Measurements from ENCODE around the gene PRDM16.

PRDM16 gene

DNA sequence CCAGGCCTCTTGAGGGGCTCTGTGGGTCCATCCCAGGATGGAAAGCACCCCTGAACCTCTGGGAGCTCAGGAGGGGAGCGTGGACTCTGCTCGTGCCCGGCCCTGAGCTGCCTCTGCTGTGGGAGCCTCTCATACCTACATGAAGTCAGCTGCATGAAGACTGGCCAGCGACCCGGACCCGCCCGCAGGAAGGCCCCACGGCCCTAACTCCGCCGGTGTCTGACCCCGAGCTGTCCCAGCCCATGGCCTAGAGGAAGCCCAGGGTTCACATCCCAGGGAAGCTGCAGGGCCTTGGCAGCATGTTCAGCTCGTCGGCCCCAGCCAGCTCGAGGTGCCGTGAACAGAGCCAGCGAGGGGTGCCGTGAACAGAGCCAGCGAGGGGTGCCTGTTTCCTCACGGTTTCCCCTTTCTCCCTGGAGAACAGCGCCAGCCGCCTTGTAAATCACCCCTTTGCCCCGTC is 207.4 kb downstream of the PRDM16 start:
- Histone ChIP-seq H3K27me3 (ENCODE audit: control insufficient read depth, insufficient read depth, low read length) (no peaks in the 10 kb centered on the region), H3K9me3 (ENCODE audit: control insufficient read depth, insufficient read depth, low read length) (peaks cover 2% of the 10 kb centered on the region; the same call in 1 of the 2 replicates), H3K4me1 (ENCODE audit: control insufficient read depth, insufficient read depth, low read length) (no peaks in the 10 kb centered on the region), H3K36me3 (ENCODE audit: control insufficient read depth, insufficient read depth, low read length) (no peaks in the 10 kb centered on the region), H3K4me3 (ENCODE audit: low read length) (no peak overlapping the region), H3K27ac (ENCODE audit: low read length) (no peak overlapping the region)
- DNase-seq (ENCODE audit: low read depth, low spot score) = no peak
- WGBS (ENCODE audit: insufficient coverage, insufficient read length) = no CpG with 5 or more reads among the region's 22 CpGs

GRCh38 chr1:3277011-3277471 is 208.0 kb downstream of the PRDM16 start:
- no peaks in the 10 kb centered on the region for H3K27me3 ChIP-seq (ENCODE audit: control insufficient read depth, insufficient read depth, low read length)
- peaks cover 2% of the 10 kb centered on the region; the same call in 1 of the 2 replicates for H3K9me3 ChIP-seq (ENCODE audit: control insufficient read depth, insufficient read depth, low read length)
- no peak overlapping the region for H3K27ac ChIP-seq (ENCODE audit: low read length)
- no peak overlapping the region; the same call in 1 of the 2 replicates for H3K4me3 ChIP-seq (ENCODE audit: low read length)
- H3K36me3 ChIP-seq (ENCODE audit: control insufficient read depth, insufficient read depth, low read length) = no peaks in the 10 kb centered on the region
- DNase-seq (ENCODE audit: low read depth, low spot score) = no peak
- H3K4me1 ChIP-seq (ENCODE audit: control insufficient read depth, insufficient read depth, low read length) = no peaks in the 10 kb centered on the region
- WGBS (ENCODE audit: insufficient coverage, insufficient read length) = no CpG with 5 or more reads among the region's 15 CpGs

DNA sequence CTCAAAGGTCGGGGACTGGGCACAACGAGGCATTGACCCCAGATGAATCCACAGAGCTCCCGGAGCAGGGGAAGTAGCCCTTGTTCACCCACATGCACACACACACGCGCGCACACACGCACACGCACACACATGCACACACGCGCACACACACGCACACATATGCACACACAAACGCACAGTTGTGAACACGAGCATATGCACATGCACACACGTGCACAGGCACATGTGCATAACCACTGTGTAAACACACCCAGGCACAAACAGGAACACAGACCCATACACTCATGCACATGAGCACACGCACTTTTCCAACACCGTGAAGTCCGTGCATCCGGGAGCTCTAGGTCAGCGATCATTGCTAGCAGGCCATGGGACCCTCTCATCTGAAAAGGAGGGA is 208.6 kb downstream of the PRDM16 start:
- Histone ChIP-seq H3K36me3 (ENCODE audit: control insufficient read depth, insufficient read depth, low read length) (no peaks in the 10 kb centered on the region), H3K27ac (ENCODE audit: low read length) (no peak overlapping the region), H3K27me3 (ENCODE audit: control insufficient read depth, insufficient read depth, low read length) (no peaks in the 10 kb centered on the region), H3K4me3 (ENCODE audit: low read length) (no peak overlapping the region), H3K9me3 (ENCODE audit: control insufficient read depth, insufficient read depth, low read length) (peaks cover 2% of the 10 kb centered on the region; the same call in 1 of the 2 replicates), H3K4me1 (ENCODE audit: control insufficient read depth, insufficient read depth, low read length) (no peaks in the 10 kb centered on the region)
- no peak for DNase-seq (ENCODE audit: low read depth, low spot score)
- WGBS (ENCODE audit: insufficient coverage, insufficient read length) = no CpG with 5 or more reads among the region's 19 CpGs

DNA sequence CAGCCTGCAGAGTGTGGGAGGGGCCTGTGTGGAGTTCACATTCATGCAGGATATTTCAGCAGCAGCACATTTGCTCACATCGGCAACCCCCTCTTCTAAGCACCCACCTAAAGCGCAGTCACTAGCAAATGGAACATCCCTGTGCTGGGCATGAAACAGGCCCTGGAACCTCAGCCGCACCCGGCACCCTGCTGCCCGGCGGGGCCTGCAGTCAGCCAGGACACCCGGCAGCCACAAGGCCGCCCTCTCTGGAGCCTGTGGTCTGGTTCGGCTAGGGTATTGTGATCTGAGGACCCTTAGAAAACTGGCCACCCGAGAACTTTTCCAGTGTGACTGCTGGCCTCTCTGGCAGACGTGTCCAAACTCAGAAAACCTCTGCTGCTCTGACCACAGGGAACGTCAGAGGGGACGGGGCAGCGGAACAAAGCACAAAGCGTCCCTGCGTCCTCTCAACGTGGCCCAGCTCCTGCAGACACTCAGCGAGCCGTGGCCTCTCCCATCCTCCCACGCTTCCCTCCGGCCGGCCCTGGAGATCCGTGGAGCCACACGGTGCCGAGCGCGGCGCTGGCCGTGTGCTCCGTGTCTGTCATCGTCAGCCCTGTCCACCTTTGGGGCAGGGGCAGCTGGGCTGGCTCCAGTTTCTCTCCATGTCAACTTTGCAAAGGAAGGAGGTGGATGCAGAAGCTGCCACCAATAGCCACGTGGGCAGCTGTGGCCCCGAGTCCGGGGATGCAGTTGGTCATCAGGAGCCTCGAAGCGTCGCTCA is 209.6 kb downstream of the PRDM16 start:
- Histone ChIP-seq H3K27ac (ENCODE audit: low read length) (no peak overlapping the region), H3K27me3 (ENCODE audit: control insufficient read depth, insufficient read depth, low read length) (no peaks in the 10 kb centered on the region), H3K4me3 (ENCODE audit: low read length) (no peak overlapping the region), H3K4me1 (ENCODE audit: control insufficient read depth, insufficient read depth, low read length) (no peaks in the 10 kb centered on the region), H3K9me3 (ENCODE audit: control insufficient read depth, insufficient read depth, low read length) (peaks cover 2% of the 10 kb centered on the region; the same call in 1 of the 2 replicates), H3K36me3 (ENCODE audit: control insufficient read depth, insufficient read depth, low read length) (no peaks in the 10 kb centered on the region)
- no CpG with 5 or more reads among the region's 37 CpGs for WGBS (ENCODE audit: insufficient coverage, insufficient read length)
- DNase-seq (ENCODE audit: low read depth, low spot score) = no peak

DNA sequence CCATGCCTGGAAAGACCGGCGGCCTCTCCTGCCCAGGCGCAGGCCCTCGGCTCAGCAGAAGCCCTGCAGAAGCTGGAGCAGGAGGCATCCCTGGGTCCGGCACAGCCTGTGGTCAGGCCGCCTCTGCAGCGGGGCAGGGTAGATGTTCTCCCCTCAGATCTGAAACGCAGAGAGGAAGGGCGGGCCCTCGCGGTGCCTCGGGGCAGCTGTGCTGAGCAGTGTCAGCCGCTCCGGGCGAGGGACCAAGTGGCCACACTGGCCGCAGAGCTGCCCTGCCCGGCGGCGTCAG is 210.1 kb downstream of the PRDM16 start:
- no peak overlapping the region for H3K27ac ChIP-seq (ENCODE audit: low read length)
- H3K4me3 ChIP-seq (ENCODE audit: low read length) = no peak overlapping the region
- H3K27me3 ChIP-seq (ENCODE audit: control insufficient read depth, insufficient read depth, low read length) = no peaks in the 10 kb centered on the region
- no peaks in the 10 kb centered on the region for H3K36me3 ChIP-seq (ENCODE audit: control insufficient read depth, insufficient read depth, low read length)
- H3K4me1 ChIP-seq (ENCODE audit: control insufficient read depth, insufficient read depth, low read length) = no peaks in the 10 kb centered on the region
- DNase-seq (ENCODE audit: low read depth, low spot score) = no peak
- peaks cover 2% of the 10 kb centered on the region; the same call in 1 of the 2 replicates for H3K9me3 ChIP-seq (ENCODE audit: control insufficient read depth, insufficient read depth, low read length)
- no CpG with 5 or more reads among the region's 19 CpGs for WGBS (ENCODE audit: insufficient coverage, insufficient read length)

GRCh38 chr1:3281735-3282134 is 212.7 kb downstream of the PRDM16 start:
- Histone ChIP-seq H3K27ac (ENCODE audit: low read length) (no peak overlapping the region), H3K4me3 (ENCODE audit: low read length) (no peak overlapping the region), H3K9me3 (ENCODE audit: control insufficient read depth, insufficient read depth, low read length) (peaks cover 3% of the 10 kb centered on the region; the same call in 1 of the 2 replicates), H3K27me3 (ENCODE audit: control insufficient read depth, insufficient read depth, low read length) (no peaks in the 10 kb centered on the region), H3K4me1 (ENCODE audit: control insufficient read depth, insufficient read depth, low read length) (no peaks in the 10 kb centered on the region), H3K36me3 (ENCODE audit: control insufficient read depth, insufficient read depth, low read length) (no peaks in the 10 kb centered on the region; the same call in 1 of the 2 replicates)
- no CpG with 5 or more reads among the region's 8 CpGs for WGBS (ENCODE audit: insufficient coverage, insufficient read length)
- DNase-seq (ENCODE audit: low read depth, low spot score) = no peak

DNA sequence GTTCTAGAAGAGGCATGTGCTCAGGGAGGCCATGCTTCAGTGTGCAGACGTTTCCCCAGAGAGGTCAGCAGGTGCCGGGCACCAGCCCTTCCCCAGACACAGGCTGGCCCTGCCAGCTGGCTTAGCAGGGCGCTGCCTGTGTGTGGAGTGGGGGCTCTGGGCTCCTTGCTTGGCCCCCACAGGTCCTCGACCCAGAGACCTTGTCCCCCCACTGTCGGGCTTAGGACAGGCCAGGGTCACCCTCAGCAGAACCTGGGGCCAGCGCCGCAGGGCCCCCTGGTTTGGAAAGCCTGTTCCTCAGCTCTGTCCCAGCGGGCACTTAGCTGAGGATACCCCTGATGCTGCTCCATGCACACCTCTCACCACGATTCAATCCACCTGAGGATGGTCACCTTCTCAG is 213.2 kb downstream of the PRDM16 start:
- H3K27ac ChIP-seq (ENCODE audit: low read length) = no peak overlapping the region
- H3K27me3 ChIP-seq (ENCODE audit: control insufficient read depth, insufficient read depth, low read length) = no peaks in the 10 kb centered on the region
- no peaks in the 10 kb centered on the region; the same call in 1 of the 2 replicates for H3K36me3 ChIP-seq (ENCODE audit: control insufficient read depth, insufficient read depth, low read length)
- WGBS (ENCODE audit: insufficient coverage, insufficient read length) = no CpG with 5 or more reads among the region's 9 CpGs
- peaks cover 3% of the 10 kb centered on the region; the same call in 1 of the 2 replicates for H3K9me3 ChIP-seq (ENCODE audit: control insufficient read depth, insufficient read depth, low read length)
- DNase-seq (ENCODE audit: low read depth, low spot score) = no peak
- H3K4me1 ChIP-seq (ENCODE audit: control insufficient read depth, insufficient read depth, low read length) = no peaks in the 10 kb centered on the region
- no peak overlapping the region for H3K4me3 ChIP-seq (ENCODE audit: low read length)

GRCh38 chr1:3282656-3283430 is 213.8 kb downstream of the PRDM16 start:
- H3K4me1 ChIP-seq (ENCODE audit: control insufficient read depth, insufficient read depth, low read length) = no peaks in the 10 kb centered on the region
- H3K27ac ChIP-seq (ENCODE audit: low read length) = no peak overlapping the region
- no peak for DNase-seq (ENCODE audit: low read depth, low spot score)
- H3K36me3 ChIP-seq (ENCODE audit: control insufficient read depth, insufficient read depth, low read length) = no peaks in the 10 kb centered on the region; the same call in 1 of the 2 replicates
- H3K9me3 ChIP-seq (ENCODE audit: control insufficient read depth, insufficient read depth, low read length) = peaks cover 3% of the 10 kb centered on the region; the same call in 1 of the 2 replicates
- WGBS (ENCODE audit: insufficient coverage, insufficient read length) = no CpG with 5 or more reads among the region's 24 CpGs
- no peak overlapping the region for H3K4me3 ChIP-seq (ENCODE audit: low read length)
- no peaks in the 10 kb centered on the region for H3K27me3 ChIP-seq (ENCODE audit: control insufficient read depth, insufficient read depth, low read length)

DNA sequence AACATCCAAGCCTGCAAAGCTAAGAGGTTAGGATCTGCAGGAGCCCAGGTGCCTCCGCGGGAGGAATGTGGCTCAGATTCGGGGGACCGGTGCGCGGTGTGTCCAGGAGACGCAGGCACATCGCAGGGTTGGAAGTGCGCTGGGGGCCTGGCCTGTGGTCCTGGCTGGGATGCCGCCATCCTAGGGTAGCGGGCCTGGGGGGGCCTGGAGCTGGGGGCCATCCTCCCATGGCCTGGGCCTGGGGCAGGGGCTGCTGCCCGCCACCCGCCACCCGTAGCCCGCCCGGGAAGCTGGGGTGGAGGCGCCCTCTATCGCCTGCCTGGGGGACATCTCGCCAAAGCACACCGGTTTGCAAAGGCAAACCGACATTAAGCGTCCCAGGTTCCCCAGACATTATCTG is 214.8 kb downstream of the PRDM16 start:
- Histone ChIP-seq H3K27me3 (ENCODE audit: control insufficient read depth, insufficient read depth, low read length) (no peaks in the 10 kb centered on the region), H3K4me1 (ENCODE audit: control insufficient read depth, insufficient read depth, low read length) (no peaks in the 10 kb centered on the region), H3K9me3 (ENCODE audit: control insufficient read depth, insufficient read depth, low read length) (0 out of 2 replicates have a peak, but pooled peaks cover 1% of the 10 kb centered on the region), H3K4me3 (ENCODE audit: low read length) (no peak overlapping the region), H3K36me3 (ENCODE audit: control insufficient read depth, insufficient read depth, low read length) (no peaks in the 10 kb centered on the region; the same call in 1 of the 2 replicates), H3K27ac (ENCODE audit: low read length) (no peak overlapping the region)
- no CpG with 5 or more reads among the region's 22 CpGs for WGBS (ENCODE audit: insufficient coverage, insufficient read length)
- no peak for DNase-seq (ENCODE audit: low read depth, low spot score)

DNA sequence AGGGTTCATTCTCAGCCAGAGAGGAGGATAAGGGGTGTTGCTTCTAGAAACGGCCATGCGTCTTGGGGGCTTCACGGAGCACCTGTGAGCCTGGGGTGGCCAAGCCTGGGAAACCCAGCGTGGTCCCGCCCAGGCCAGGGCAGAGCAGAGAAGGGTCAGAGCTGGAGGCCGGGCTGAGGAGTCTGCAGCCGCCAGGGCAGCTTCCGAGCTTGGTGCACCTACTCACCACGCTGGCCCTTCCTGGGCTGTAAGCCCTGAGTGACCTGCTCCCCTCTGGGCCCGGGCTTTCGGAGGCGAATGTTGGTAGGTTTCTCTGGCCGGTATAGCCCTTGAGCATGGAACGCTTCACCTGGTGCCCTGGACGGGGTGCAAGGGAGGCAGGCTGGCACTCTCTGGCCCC is 215.7 kb downstream of the PRDM16 start:
- Histone ChIP-seq H3K4me1 (ENCODE audit: control insufficient read depth, insufficient read depth, low read length) (no peaks in the 10 kb centered on the region), H3K9me3 (ENCODE audit: control insufficient read depth, insufficient read depth, low read length) (0 out of 2 replicates have a peak, but pooled peaks cover 1% of the 10 kb centered on the region), H3K27me3 (ENCODE audit: control insufficient read depth, insufficient read depth, low read length) (no peaks in the 10 kb centered on the region), H3K27ac (ENCODE audit: low read length) (no peak overlapping the region), H3K4me3 (ENCODE audit: low read length) (no peak overlapping the region), H3K36me3 (ENCODE audit: control insufficient read depth, insufficient read depth, low read length) (no peaks in the 10 kb centered on the region; the same call in 1 of the 2 replicates)
- WGBS (ENCODE audit: insufficient coverage, insufficient read length) = no CpG with 5 or more reads among the region's 15 CpGs
- no peak for DNase-seq (ENCODE audit: low read depth, low spot score)

Measured in iPS DF 6.9 (cell line).